Keratinocyte (primary cell): Measurements from ENCODE around the gene COX8A.

Experiments
- CTCF ChIP-seq, 3 experiments: IDR thresholded peaks in 1 of 3; conservative IDR thresholded peaks in 1 of 3; optimal IDR thresholded peaks in 1 of 3; 2 replicates in 2 of 3; 3 replicates in 1 of 3; pipeline versions ENCODE3 to v1.5.1; 2011; ENCODE audit warnings: low read length in 3 of 3, mild to moderate bottlenecking in 3 of 3, moderate library complexity in 2 of 3, control low read depth in 1 of 3, inconsistent platforms in 1 of 3; ENCODE audit not compliant: insufficient read depth in 2 of 3; ENCODE audit errors: extremely low read depth in 1 of 3
- EZH2 ChIP-seq: IDR thresholded peaks from one replicate; pipeline ENCODE4 v1.6.1; 2012; ENCODE audit warnings: inconsistent platforms, mild to moderate bottlenecking, low read length, moderate library complexity

GRCh38 chr11:64008283-64008913, 34.0 kb downstream of the COX8A start:
- TF ChIP-seq CTCF (optimal IDR thresholded peaks at IDR 0.05 in 1 of 3, IDR thresholded peaks at IDR 0.05 in 1 of 3, conservative IDR thresholded peaks at IDR 0.05 in 1 of 3; ENCODE audit: extremely low read depth in 1 of 3, insufficient read depth in 2 of 3, low read length in 3 of 3): no peak
- TF ChIP-seq EZH2: no peak
